Measurements from ENCODE around the gene ENPP1.

DNA sequence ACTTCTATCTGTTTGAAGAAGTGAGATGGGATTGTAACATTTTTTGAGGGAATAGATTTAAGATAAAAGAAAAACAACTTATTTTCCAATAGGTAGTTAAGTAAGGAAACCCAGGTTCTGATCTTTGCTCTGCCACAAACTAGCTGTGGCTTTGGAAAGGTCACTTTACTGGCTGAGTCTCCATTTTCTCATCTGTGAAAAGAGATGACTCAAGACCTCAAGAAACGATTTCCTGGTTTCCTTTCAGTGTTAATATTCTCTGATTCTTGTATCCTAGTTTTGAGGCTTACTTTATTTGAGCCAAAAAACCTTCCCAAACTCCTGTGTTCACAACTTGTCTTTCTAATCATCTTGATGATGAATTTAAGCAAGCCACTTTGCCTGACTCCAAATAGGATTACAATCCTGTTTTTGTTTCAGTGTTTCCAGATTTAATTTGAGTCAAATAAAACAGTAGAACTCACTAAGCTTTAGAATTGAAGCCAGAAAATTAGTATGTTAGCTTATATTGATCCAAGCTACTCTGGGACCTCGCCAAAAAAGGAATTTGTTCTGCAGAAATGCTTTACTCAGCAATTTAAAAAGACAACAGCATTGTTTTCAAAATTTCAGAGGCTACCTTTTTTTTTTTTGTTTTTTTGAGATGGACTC lies 51.1 kb downstream of the ENPP1 start:
- TF ChIP-seq POLR2A (IDR thresholded peaks at IDR 0.05; ENCODE audit: low read depth, low read length) (no peak), POLR2AphosphoS5 (IDR thresholded peaks at IDR 0.05; ENCODE audit: low read depth, low read length) (no peak), SPI1 (IDR thresholded peaks at IDR 0.05; ENCODE audit: low read depth, low read length) (no peak), TAF1 (IDR thresholded peaks at IDR 0.05; ENCODE audit: low read depth, low read length) (no peak), POU2F2 (IDR thresholded peaks at IDR 0.05; ENCODE audit: low read depth, low read length) (no peak)
